ENCODE results near the gene PLCG1.

DNA sequence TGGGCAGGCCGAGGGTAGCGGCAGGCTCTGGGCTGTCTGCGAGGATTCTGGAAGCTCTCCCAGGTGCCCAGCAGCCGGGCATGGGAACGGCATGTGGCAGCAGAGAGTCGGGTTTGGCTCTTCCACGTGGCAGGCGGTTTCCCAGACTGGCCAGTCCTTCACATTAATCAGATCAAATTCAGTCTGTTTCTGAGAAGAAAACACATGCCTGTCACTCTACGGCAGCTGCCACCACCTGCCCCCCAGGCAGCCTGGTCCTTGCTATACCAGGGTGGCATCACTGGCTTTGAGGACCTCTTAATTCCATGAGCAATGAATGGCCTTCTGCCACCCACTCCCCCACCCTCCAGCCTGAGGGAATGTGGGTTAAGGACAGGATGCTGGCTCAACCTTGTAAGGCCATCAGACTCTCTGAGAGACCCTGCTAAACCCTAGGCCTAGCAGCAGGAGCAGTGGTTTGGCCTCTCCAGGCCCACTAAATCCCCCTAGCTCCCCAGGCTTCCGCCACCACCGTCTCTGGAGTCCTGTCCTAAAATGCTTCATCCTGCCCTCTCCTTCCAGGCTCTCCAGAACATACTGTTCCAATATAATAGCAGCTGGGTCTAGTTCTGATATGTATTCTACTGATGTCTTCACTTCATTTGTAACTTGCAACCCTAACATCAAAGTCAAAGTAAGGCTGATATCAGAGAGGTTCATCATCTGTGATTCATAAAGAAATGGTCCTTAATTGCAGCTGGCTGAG is 47.8 kb downstream of the PLCG1 start:
- TF ChIP-seq POLR2A (IDR thresholded peaks at IDR 0.05; ENCODE audit: low read depth, low read length) (no peak), POLR2AphosphoS5 (IDR thresholded peaks at IDR 0.05; ENCODE audit: low read depth, low read length) (no peak), TAF1 (IDR thresholded peaks at IDR 0.05; ENCODE audit: borderline replicate concordance, low read depth, low read length) (no peak)

Measured in GM12892 (cell line).